ENCODE measurements around the gene RAB31. TPM values are rescaled to one million over a fixed set of nuclear protein-coding genes. Genes with fewer than 3 reads are reported as not detected.

Gene RAB31
- total and polyA plus RNA-seq, 2 of the 13 experiments (the other 11 are each of a cell fraction or from before 2014, with no cell fraction given), result 1.1 to 1.7 TPM

DNA sequence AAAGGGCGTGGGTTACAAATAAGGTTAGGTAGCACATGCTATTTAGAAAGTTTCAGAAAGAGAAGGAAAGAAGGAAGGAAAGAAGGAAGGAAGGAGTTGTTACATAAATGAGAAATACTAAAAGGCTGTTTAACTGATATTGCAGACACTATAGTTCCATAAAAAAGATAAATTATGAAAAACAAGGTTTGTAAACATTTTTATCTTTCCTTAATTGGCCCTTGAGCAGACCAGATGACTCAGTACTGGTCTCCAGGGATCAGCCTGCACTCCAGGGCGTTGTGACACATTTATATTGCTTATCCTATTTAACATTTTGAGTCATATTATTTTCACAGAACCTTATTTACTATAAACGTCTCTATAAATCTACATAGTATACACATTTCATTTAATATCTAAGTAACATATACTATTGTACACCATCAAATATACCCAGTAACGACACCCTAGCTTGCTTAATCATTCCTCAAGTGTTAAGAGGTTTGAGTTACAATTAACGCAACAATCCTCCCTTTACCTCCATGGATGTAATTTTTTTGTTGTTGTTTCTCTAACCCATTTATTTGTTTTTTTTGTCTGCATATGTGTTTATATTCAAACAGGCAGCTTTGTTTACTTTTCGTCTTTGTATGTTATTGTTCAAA is 2.8 kb upstream of the RAB31 start:
- 17% methylated on average over 6 of the region's 6 CpGs for WGBS (ENCODE audit: low lambda C conversion rate)
- no peak for DNase-seq (ENCODE audit: low spot score)
- Histone ChIP-seq H3K4me3 (replicated peaks in 1 of 3; ENCODE audit: insufficient read depth in 1 of 3, low read depth in 2 of 3, low read length in 3 of 3) (no peak overlapping the region), H3K4me1 (ENCODE audit: insufficient read depth, low read length) (peaks cover 9% of the 10 kb centered on the region), H2AFZ (ENCODE audit: low read length) (no peak overlapping the region), H3K9ac (ENCODE audit: insufficient read depth, low read depth, low read length) (no peak overlapping the region), H3K4me2 (ENCODE audit: low read depth, low read length) (no peak overlapping the region), H4K20me1 (ENCODE audit: insufficient read depth, low read length) (no peaks in the 10 kb centered on the region), H3K36me3 (replicated peaks in 1 of 2; ENCODE audit: control insufficient read depth in 1 of 2, insufficient read depth in 2 of 2, low read length in 2 of 2) (no peaks in the 10 kb centered on the region), H3K27ac (ENCODE audit: extremely low read length, insufficient read depth, low read length) (no peak overlapping the region), H3K9me3 (ENCODE audit: low read length) (no peaks in the 10 kb centered on the region), H3K79me2 (ENCODE audit: insufficient read depth, low read length) (no peaks in the 10 kb centered on the region), H3K27me3 (ENCODE audit: control insufficient read depth in 1 of 2, insufficient read depth in 2 of 2, low read length in 2 of 2) (peaks cover 6 to 64% of the 10 kb centered on the region in 2 experiments)
- ATAC-seq, result no peak
- in situ Hi-C loops (cut with HindIII; ENCODE audit: extremely low pct_ligation_motif_present, low pct_unique_long_range_greater_than_20kb), result no loop called here
- intact Hi-C loops (cut with micrococcal nuclease; ENCODE audit: unreplicated experiment), result no loop called here
- no peak for TF ChIP-seq ZNF768 (CRISPR knock-in tag; IDR thresholded peaks at IDR 0.05)
- POLR2A ChIA-PET, result no interaction called here
- no TSS peak for BruUV-seq (replicated peaks)
- CTCF ChIA-PET (ENCODE audit: low intra/inter-chr PET ratio, low total read pairs), result no interaction called here
- no peak for FAIRE-seq

GRCh38 chr18:9706081-9706935 is 1.8 kb upstream of the RAB31 start:
- FAIRE-seq, result no peak
- BruUV-seq (replicated peaks), result no TSS peak
- 54% methylated on average over 12 of the region's 12 CpGs for WGBS (ENCODE audit: low lambda C conversion rate)
- intact Hi-C loops (cut with micrococcal nuclease; ENCODE audit: unreplicated experiment) (no loop called here), in situ Hi-C loops (cut with HindIII; ENCODE audit: extremely low pct_ligation_motif_present, low pct_unique_long_range_greater_than_20kb) (no loop called here)
- no peak overlapping the region for H3K27ac ChIP-seq (ENCODE audit: extremely low read length, insufficient read depth, low read length)
- no peaks in the 10 kb centered on the region for H4K20me1 ChIP-seq (ENCODE audit: insufficient read depth, low read length)
- TF ChIP-seq ZSCAN29 (CRISPR knock-in tag; conservative IDR thresholded peaks at IDR 0.05) (no peak), RFX5 (IDR thresholded peaks at IDR 0.05; ENCODE audit: low read depth, low read length) (no peak), ARID4A (CRISPR knock-in tag; IDR thresholded peaks at IDR 0.05; ENCODE audit: borderline replicate concordance) (no peak), CREB1 (IDR thresholded peaks at IDR 0.05) (peak; percentile 19; the same call in 1 of the 2 replicates), CREB1 (CRISPR knock-in tag; IDR thresholded peaks at IDR 0.05) (no peak), ZNF12 (CRISPR knock-in tag; IDR thresholded peaks at IDR 0.05) (no peak), MXD4 (CRISPR knock-in tag; IDR thresholded peaks at IDR 0.05) (no peak), IRF2 (CRISPR knock-in tag; IDR thresholded peaks at IDR 0.05) (no peak)
- no peaks in the 10 kb centered on the region for H3K9me3 ChIP-seq (ENCODE audit: low read length)
- ATAC-seq, result no peak
- peaks cover 6 to 67% of the 10 kb centered on the region in 2 experiments for H3K27me3 ChIP-seq (ENCODE audit: control insufficient read depth in 1 of 2, insufficient read depth in 2 of 2, low read length in 2 of 2)
- no peak overlapping the region for H2AFZ ChIP-seq (ENCODE audit: low read length)
- no peak overlapping the region for H3K4me3 ChIP-seq (replicated peaks in 1 of 3; ENCODE audit: insufficient read depth in 1 of 3, low read depth in 2 of 3, low read length in 3 of 3)
- ChIA-PET POLR2A (no interaction called here), CTCF (ENCODE audit: low intra/inter-chr PET ratio, low total read pairs) (no interaction called here)
- no peak overlapping the region for H3K4me2 ChIP-seq (ENCODE audit: low read depth, low read length)
- no peaks in the 10 kb centered on the region for H3K79me2 ChIP-seq (ENCODE audit: insufficient read depth, low read length)
- H3K36me3 ChIP-seq (replicated peaks in 1 of 2; ENCODE audit: control insufficient read depth in 1 of 2, insufficient read depth in 2 of 2, low read length in 2 of 2), result no peaks in the 10 kb centered on the region
- peaks cover 6% of the 10 kb centered on the region for H3K4me1 ChIP-seq (ENCODE audit: insufficient read depth, low read length)
- DNase-seq (ENCODE audit: low spot score), result no peak
- H3K9ac ChIP-seq (ENCODE audit: insufficient read depth, low read depth, low read length), result no peak overlapping the region
